Activated T-cell treated with anti-CD3 and anti-CD28 coated beads, Interleukin-2, amount 50 U/mL, for 72 hours (primary cell): ENCODE data around the gene TAB3. TPM values are rescaled to one million over a fixed set of nuclear protein-coding genes. Genes with fewer than 3 reads are reported as not detected.

Source experiments
- total RNA-seq, 2 donors: library from RNA; stranded (reverse); gene quantifications; one replicate each; pipeline ENCODE4 v1.2.3, GENCODE V29; 2022

The TAB3 gene
- total RNA-seq, 2 donors from 2014 or later, result 20.8 to 27.5 TPM

Other genes starting within 250 kb of the TAB3 start
- gene GK, start 235.8 kb downstream of the TAB3 start, total RNA-seq, result 100 to 1,000 TPM; 242 to 272 TPM
- not detected for gene FTHL17, start 182.8 kb upstream of the TAB3 start, total RNA-seq